Ovary (tissue), 3 donors: Measurements from ENCODE around the gene C6orf47.

ENCODE experiments used
- EP300 ChIP-seq: sonication (generic); formaldehyde crosslinking; IDR thresholded peaks from one replicate; pipeline ENCODE4 v1.6.1; 2017; ENCODE audit warnings: antibody characterized with exemption
- POLR2A ChIP-seq: fragments of 450-650 bp; IDR thresholded peaks from one replicate; pipeline ENCODE4 v1.6.1; 2017; ENCODE audit warnings: antibody characterized with exemption, mild to moderate bottlenecking, moderate library complexity
- TF ChIP-seq, protein P1 (sequence below), 3 donors: fragments of 450-650 bp in 2 of 3; fragments of 200-600 bp in 1 of 3; IDR thresholded peaks; one replicate each; pipeline versions ENCODE4 v1.5.1 to v1.8.0; 2016 to 2022; ENCODE audit warnings: antibody characterized with exemption in 3 of 3, mild to moderate bottlenecking in 1 of 3
- donor health status: DM: no; HTN: no; CAD: no.

DNA sequence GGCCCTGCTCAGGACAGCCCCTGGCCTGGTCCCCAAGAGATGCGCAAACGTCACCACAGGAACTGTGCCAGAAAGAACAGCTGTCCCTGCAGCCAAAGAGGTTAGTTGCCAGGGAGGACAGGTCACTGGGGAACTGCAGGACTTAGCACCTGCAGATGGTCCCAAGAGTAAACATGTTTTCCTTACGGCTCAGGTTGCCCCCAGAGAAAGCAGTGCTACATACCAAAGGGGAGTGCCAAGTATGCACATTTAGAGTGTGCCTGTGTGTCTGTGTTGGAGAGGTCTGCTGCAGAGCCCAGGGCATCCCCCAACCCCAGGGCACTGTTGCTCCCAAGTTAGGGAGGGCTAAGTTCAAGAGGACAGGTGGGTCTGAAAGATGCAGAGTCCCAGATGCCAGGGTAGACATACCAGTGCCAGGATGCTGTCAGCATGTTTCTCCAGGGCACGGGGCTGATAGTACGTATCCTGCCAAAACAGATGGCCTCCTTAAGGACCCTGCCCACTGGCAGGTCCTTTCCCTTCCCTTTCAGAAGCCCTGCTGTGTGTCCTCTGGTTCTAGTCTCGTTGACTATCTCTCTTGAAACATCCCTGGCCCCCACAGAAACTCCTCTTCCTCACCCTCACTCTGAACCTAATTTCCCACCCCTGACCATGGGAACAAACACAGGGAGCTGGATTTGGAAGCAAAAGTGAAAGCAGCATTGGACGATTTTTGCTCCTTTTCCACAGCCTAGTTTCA is 41.3 kb upstream of the C6orf47 start:
- TF ChIP-seq, protein P1, sequence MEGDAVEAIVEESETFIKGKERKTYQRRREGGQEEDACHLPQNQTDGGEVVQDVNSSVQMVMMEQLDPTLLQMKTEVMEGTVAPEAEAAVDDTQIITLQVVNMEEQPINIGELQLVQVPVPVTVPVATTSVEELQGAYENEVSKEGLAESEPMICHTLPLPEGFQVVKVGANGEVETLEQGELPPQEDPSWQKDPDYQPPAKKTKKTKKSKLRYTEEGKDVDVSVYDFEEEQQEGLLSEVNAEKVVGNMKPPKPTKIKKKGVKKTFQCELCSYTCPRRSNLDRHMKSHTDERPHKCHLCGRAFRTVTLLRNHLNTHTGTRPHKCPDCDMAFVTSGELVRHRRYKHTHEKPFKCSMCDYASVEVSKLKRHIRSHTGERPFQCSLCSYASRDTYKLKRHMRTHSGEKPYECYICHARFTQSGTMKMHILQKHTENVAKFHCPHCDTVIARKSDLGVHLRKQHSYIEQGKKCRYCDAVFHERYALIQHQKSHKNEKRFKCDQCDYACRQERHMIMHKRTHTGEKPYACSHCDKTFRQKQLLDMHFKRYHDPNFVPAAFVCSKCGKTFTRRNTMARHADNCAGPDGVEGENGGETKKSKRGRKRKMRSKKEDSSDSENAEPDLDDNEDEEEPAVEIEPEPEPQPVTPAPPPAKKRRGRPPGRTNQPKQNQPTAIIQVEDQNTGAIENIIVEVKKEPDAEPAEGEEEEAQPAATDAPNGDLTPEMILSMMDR (IDR thresholded peaks at IDR 0.05) = no peak
- TF ChIP-seq POLR2A = no peak
- TF ChIP-seq EP300 = no peak
